ENCODE measurements around the gene HSF4. TPM values are rescaled to one million over a fixed set of nuclear protein-coding genes. Genes with fewer than 3 reads are reported as not detected.

The HSF4 gene
- total RNA-seq, 1 experiment from 2014 or later: 1.6 TPM

- Histone ChIP-seq H3K36me3 (replicated peaks; ENCODE audit: control insufficient read depth, insufficient read depth, low read length) (peaks cover 34% of the 10 kb centered on the region), H3K27me3 (ENCODE audit: control insufficient read depth, insufficient read depth, low read length) (peaks cover 24% of the 10 kb centered on the region), H3K4me3 (ENCODE audit: insufficient read depth, low read depth, low read length) (no peak overlapping the region)
- DNase-seq: no peak
Observed at GRCh38 chr16:67146523-67147357, 17.8 kb upstream of the HSF4 start.

- no peak for DNase-seq
- Histone ChIP-seq H3K27me3 (ENCODE audit: control insufficient read depth, insufficient read depth, low read length) (peaks cover 33% of the 10 kb centered on the region), H3K36me3 (replicated peaks; ENCODE audit: control insufficient read depth, insufficient read depth, low read length) (peaks cover 34% of the 10 kb centered on the region), H3K4me3 (ENCODE audit: insufficient read depth, low read depth, low read length) (no peak overlapping the region)
Observed at GRCh38 chr16:67147437-67148140, 17.0 kb upstream of the HSF4 start.

- no peak for DNase-seq
- no peak overlapping the region for H3K4me3 ChIP-seq (ENCODE audit: insufficient read depth, low read depth, low read length)
- peaks cover 34% of the 10 kb centered on the region for H3K36me3 ChIP-seq (replicated peaks; ENCODE audit: control insufficient read depth, insufficient read depth, low read length)
- peaks cover 39% of the 10 kb centered on the region for H3K27me3 ChIP-seq (ENCODE audit: control insufficient read depth, insufficient read depth, low read length)
Observed at GRCh38 chr16:67148221-67148620, 16.3 kb upstream of the HSF4 start.

GRCh38 chr16:67148656-67149275 lies 15.8 kb upstream of the HSF4 start:
- H3K27me3 ChIP-seq (ENCODE audit: control insufficient read depth, insufficient read depth, low read length): peaks cover 44% of the 10 kb centered on the region
- H3K4me3 ChIP-seq (ENCODE audit: insufficient read depth, low read depth, low read length): no peak overlapping the region
- H3K36me3 ChIP-seq (replicated peaks; ENCODE audit: control insufficient read depth, insufficient read depth, low read length): peaks cover 31% of the 10 kb centered on the region
- DNase-seq: peak; percentile 35

GRCh38 chr16:67149276-67150046 lies 15.1 kb upstream of the HSF4 start:
- peaks cover 25% of the 10 kb centered on the region for H3K36me3 ChIP-seq (replicated peaks; ENCODE audit: control insufficient read depth, insufficient read depth, low read length)
- peak overlapping the region; percentile 65 for H3K4me3 ChIP-seq (ENCODE audit: insufficient read depth, low read depth, low read length)
- DNase-seq: peak; percentile 96
- peaks cover 51% of the 10 kb centered on the region for H3K27me3 ChIP-seq (ENCODE audit: control insufficient read depth, insufficient read depth, low read length)

- H3K4me3 ChIP-seq (ENCODE audit: insufficient read depth, low read depth, low read length): peak overlapping the region; percentile 65
- H3K27me3 ChIP-seq (ENCODE audit: control insufficient read depth, insufficient read depth, low read length): peaks cover 59% of the 10 kb centered on the region
- peaks cover 20% of the 10 kb centered on the region for H3K36me3 ChIP-seq (replicated peaks; ENCODE audit: control insufficient read depth, insufficient read depth, low read length)
- DNase-seq: peak; percentile 97
Observed at GRCh38 chr16:67150047-67150832, 14.3 kb upstream of the HSF4 start.

GRCh38 chr16:67150833-67151396 lies 13.6 kb upstream of the HSF4 start, which contains the start of gene B3GNT9:
TSS of gene B3GNT9 (minus strand) at chr16:67150998. CDS start at chr16:67150485, 513 bp downstream.
- peaks cover 14% of the 10 kb centered on the region for H3K36me3 ChIP-seq (replicated peaks; ENCODE audit: control insufficient read depth, insufficient read depth, low read length)
- H3K27me3 ChIP-seq (ENCODE audit: control insufficient read depth, insufficient read depth, low read length): peaks cover 66% of the 10 kb centered on the region
- peak; percentile 94 for DNase-seq

GRCh38 chr16:67151431-67152097 lies 13.0 kb upstream of the HSF4 start:
- Histone ChIP-seq H3K4me3 (ENCODE audit: insufficient read depth, low read depth, low read length) (peak overlapping the region; percentile 65; the same call in 1 of the 2 replicates), H3K27me3 (ENCODE audit: control insufficient read depth, insufficient read depth, low read length) (peaks cover 72% of the 10 kb centered on the region), H3K36me3 (replicated peaks; ENCODE audit: control insufficient read depth, insufficient read depth, low read length) (peaks cover 10% of the 10 kb centered on the region)
- peak; percentile 60 for DNase-seq

More at GRCh38 chr16:67150833-67151396, 13.6 kb upstream of the HSF4 start, which contains the start of gene B3GNT9:
- peak within 1 kb of the TSS; percentile 65 for H3K4me3 ChIP-seq (ENCODE audit: insufficient read depth, low read depth, low read length)

- no peaks in the 10 kb centered on the region for H3K36me3 ChIP-seq (replicated peaks; ENCODE audit: control insufficient read depth, insufficient read depth, low read length)
- peak; percentile 82 for DNase-seq
- peak overlapping the region; percentile 30; the same call in 1 of the 2 replicates for H3K4me3 ChIP-seq (ENCODE audit: insufficient read depth, low read depth, low read length)
- H3K27me3 ChIP-seq (ENCODE audit: control insufficient read depth, insufficient read depth, low read length): peaks cover 100% of the 10 kb centered on the region
Observed at GRCh38 chr16:67154578-67155294, 9.8 kb upstream of the HSF4 start.

- DNase-seq: peak; percentile 98
- Histone ChIP-seq H3K4me3 (ENCODE audit: insufficient read depth, low read depth, low read length) (peak overlapping the region; percentile 30; the same call in 1 of the 2 replicates), H3K27me3 (ENCODE audit: control insufficient read depth, insufficient read depth, low read length) (peaks cover 100% of the 10 kb centered on the region), H3K36me3 (replicated peaks; ENCODE audit: control insufficient read depth, insufficient read depth, low read length) (no peaks in the 10 kb centered on the region)
Observed at GRCh38 chr16:67155295-67156142, 9.0 kb upstream of the HSF4 start.

- Histone ChIP-seq H3K4me3 (ENCODE audit: insufficient read depth, low read depth, low read length) (no peak overlapping the region), H3K27me3 (ENCODE audit: control insufficient read depth, insufficient read depth, low read length) (peaks cover 99% of the 10 kb centered on the region)
- no peak for DNase-seq
Observed at GRCh38 chr16:67156143-67156844, 8.3 kb upstream of the HSF4 start.

More at GRCh38 chr16:67156143-67156844, 8.3 kb upstream of the HSF4 start:
- H3K36me3 ChIP-seq (replicated peaks; ENCODE audit: control insufficient read depth, insufficient read depth, low read length): no peaks in the 10 kb centered on the region
